NCI-H2107 treated with DMSO at 0.1 percent for 48 hours (cell line): Measurements from ENCODE around the gene WDPCP.
"Not testable (repeated sequence)": the region's sequence is repeated elsewhere in the genome, so short reads cannot be mapped to it uniquely, and the experiment has no call there.

Experiments
- DNase-seq: peaks from one replicate; lab custom pipeline; 2025; ENCODE audit not compliant: unreplicated experiment; lab: John Stamatoyannopoulos, UW

Gene WDPCP

GRCh38 chr2:63122921-63123320 is 465.4 kb downstream of the WDPCP start:
- DNase-seq: no peak

GRCh38 chr2:63121055-63121834 is 467.0 kb downstream of the WDPCP start:
- no peak for DNase-seq

- no peak for DNase-seq
Measured at GRCh38 chr2:63118821-63119220, 469.5 kb downstream of the WDPCP start.

- no peak for DNase-seq
Measured at GRCh38 chr2:63104482-63104881, 483.8 kb downstream of the WDPCP start.

GRCh38 chr2:63101954-63102353 is 486.3 kb downstream of the WDPCP start:
- DNase-seq: no peak

- DNase-seq: no peak
Measured at GRCh38 chr2:63099032-63099431, 489.2 kb downstream of the WDPCP start.

GRCh38 chr2:63096491-63096890 is 491.8 kb downstream of the WDPCP start:
- DNase-seq: no peak

- DNase-seq: no peak
Measured at GRCh38 chr2:63093502-63093901, 494.8 kb downstream of the WDPCP start.

- no peak for DNase-seq
Measured at GRCh38 chr2:63092857-63093256, 495.4 kb downstream of the WDPCP start.

GRCh38 chr2:63092401-63092800 is 495.9 kb downstream of the WDPCP start:
- DNase-seq: no peak

GRCh38 chr2:63086687-63087086 is 501.6 kb downstream of the WDPCP start:
- DNase-seq: no peak

GRCh38 chr2:63081404-63081803 is 506.9 kb downstream of the WDPCP start:
- no peak for DNase-seq

- DNase-seq: no peak
Measured at GRCh38 chr2:63078852-63079606, 509.2 kb downstream of the WDPCP start.

GRCh38 chr2:63074399-63074798 is 513.9 kb downstream of the WDPCP start:
- not testable (repeated sequence) for DNase-seq

- no peak for DNase-seq
Measured at GRCh38 chr2:63073994-63074393, 514.3 kb downstream of the WDPCP start.

GRCh38 chr2:63071664-63072063 is 516.6 kb downstream of the WDPCP start:
- no peak for DNase-seq
